Measurements from ENCODE around the gene GYS1. TPM values are rescaled to one million over a fixed set of nuclear protein-coding genes. Genes with fewer than 3 reads are reported as not detected.

GYS1 gene
- total and polyA plus RNA-seq, 8 donors, result 7.3 to 18.2 (median 13.6) TPM

DNA sequence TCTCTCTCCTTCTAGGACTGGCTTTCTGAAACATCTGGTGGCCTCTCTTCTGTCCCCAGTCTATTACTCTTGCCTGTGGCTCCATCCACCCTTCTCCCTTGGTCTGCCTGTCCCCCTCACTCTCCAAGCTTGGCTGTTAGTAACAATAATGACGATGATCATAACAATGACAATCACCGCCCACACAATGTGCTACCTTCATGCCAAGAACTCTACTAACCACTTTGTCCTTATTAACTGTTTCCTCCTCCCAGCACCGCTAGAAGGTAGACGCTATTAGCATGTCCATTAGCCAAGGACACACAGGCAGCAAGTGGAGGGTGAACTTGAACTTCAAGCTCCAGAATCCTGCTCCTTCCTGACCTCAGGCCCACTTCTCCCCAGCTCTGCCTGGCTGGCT lies 2.7 kb downstream of the GYS1 start:
- WGBS, 2 donors, result 80 to 83% methylated on average over 4 of the region's 4 CpGs
- no peak for ATAC-seq

DNA sequence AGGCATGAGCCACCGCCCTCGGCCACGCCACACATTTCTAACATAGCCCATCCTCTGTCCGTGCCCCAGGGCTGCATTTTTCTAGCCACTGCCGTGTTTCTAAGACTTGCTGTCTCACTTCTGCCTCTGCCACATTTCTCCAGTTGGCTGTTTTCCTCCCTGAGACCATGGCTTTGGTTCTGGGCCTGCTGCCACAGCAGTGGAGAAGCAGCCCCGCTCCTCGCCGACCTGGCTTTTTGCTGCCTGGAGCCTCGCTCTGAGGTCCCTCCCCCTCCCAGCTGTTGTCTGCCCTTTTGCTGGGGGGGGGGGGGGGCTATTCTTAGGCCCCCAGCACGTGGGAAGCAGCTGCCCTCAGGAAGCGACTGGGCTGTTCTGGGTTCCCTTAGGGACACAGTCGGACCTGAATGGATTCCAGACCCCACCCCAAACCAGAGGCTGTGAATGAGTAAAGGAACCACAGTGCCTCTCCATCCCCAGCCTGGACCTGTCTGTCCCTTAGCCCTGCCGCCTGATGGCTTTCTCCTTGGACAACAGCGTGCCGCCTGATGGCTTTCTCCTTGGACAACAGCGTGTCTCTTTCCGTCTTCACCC lies 3.3 kb downstream of the GYS1 start:
- H3K36me3 ChIP-seq, result peaks cover 0 to 5% (median 0%) of the 10 kb centered on the region in 3 donors
- H3K27me3 ChIP-seq, result no peaks in the 10 kb centered on the region
- no peak for DNase-seq
- TF ChIP-seq, protein P1, sequence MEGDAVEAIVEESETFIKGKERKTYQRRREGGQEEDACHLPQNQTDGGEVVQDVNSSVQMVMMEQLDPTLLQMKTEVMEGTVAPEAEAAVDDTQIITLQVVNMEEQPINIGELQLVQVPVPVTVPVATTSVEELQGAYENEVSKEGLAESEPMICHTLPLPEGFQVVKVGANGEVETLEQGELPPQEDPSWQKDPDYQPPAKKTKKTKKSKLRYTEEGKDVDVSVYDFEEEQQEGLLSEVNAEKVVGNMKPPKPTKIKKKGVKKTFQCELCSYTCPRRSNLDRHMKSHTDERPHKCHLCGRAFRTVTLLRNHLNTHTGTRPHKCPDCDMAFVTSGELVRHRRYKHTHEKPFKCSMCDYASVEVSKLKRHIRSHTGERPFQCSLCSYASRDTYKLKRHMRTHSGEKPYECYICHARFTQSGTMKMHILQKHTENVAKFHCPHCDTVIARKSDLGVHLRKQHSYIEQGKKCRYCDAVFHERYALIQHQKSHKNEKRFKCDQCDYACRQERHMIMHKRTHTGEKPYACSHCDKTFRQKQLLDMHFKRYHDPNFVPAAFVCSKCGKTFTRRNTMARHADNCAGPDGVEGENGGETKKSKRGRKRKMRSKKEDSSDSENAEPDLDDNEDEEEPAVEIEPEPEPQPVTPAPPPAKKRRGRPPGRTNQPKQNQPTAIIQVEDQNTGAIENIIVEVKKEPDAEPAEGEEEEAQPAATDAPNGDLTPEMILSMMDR (IDR thresholded peaks at IDR 0.05), result no peak
- peaks cover 5 to 14% (median 6%) of the 10 kb centered on the region in 3 donors for H3K4me1 ChIP-seq
- intact Hi-C loops (cut with DNase I), result no loop called here
- H3K9me3 ChIP-seq, result no peaks in the 10 kb centered on the region
- 82 to 88% methylated on average over 17 of the region's 17 CpGs for WGBS, 2 donors
- H3K27ac ChIP-seq, result no peak overlapping the region
- ATAC-seq, result no peak
- FAIRE-seq, result no peak
- H3K4me3 ChIP-seq, result no peak overlapping the region

More for the DNA sequence above, 2.7 kb downstream of the GYS1 start:
- Histone ChIP-seq H3K4me3 (no peak overlapping the region), H3K9me3 (no peaks in the 10 kb centered on the region), H3K27me3 (no peaks in the 10 kb centered on the region), H3K27ac (no peak overlapping the region), H3K4me1 (peaks cover 5 to 15% (median 6%) of the 10 kb centered on the region in 3 donors), H3K36me3 (no peaks in the 10 kb centered on the region)
- TF ChIP-seq, protein P1 (IDR thresholded peaks at IDR 0.05), result no peak
- DNase-seq (no peak), FAIRE-seq (no peak)
- intact Hi-C loops (cut with DNase I), result no loop called here

DNA sequence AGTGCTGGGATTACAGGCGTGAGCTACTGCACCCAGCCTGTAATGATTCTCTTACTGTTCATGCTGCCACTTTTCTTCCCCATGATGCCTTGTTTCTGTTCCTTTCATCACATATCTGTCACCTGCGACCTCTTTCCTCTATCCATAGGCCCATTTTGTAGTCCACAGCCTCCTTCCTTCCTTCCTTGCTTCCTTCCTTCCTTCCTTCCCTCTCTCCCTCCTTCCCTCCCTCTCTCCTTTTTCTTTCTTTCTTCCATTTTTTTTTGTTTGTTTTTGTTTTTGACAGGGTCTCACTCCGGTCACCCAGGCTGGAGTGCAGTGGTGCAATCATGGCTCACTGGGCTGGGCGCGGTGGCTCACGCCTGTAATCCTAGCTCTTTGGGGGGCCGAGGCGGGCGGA lies 4.2 kb downstream of the GYS1 start:
- TF ChIP-seq, protein P1 (IDR thresholded peaks at IDR 0.05), result no peak
- 93 to 94% methylated on average over 9 of the region's 9 CpGs for WGBS, 2 donors
- intact Hi-C loops (cut with DNase I), result no loop called here
- Histone ChIP-seq H3K36me3 (peaks cover 0 to 8% (median 0%) of the 10 kb centered on the region in 3 donors), H3K27me3 (no peaks in the 10 kb centered on the region), H3K4me1 (peaks cover 0 to 7% (median 0%) of the 10 kb centered on the region in 3 donors), H3K9me3 (no peaks in the 10 kb centered on the region), H3K27ac (no peak overlapping the region), H3K4me3 (no peak overlapping the region)
- FAIRE-seq, result no peak
- no peak for ATAC-seq
- DNase-seq, result no peak

DNA sequence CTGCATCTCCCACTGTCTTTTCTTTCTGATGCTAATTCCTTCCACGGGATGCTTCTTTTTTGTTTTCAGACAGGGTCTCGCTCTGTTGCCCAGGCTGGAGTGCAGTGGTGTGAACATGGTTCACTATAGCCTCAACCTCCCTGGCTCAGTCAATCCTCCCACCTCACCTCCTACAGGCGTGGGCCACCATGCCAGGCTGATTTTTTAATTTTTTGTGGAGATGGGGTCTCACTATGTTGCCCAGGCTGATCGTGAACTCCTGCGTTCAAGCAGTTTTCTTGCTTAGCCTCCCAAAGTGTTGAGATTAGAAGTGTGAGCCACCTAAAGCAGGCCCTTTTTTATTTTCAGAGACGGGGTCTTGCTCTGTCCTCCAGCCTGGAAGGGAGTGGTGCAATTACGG lies 4.8 kb downstream of the GYS1 start:
- DNase-seq, result no peak
- Histone ChIP-seq H3K9me3 (no peaks in the 10 kb centered on the region), H3K27me3 (no peaks in the 10 kb centered on the region), H3K27ac (no peak overlapping the region), H3K4me1 (peaks cover 0 to 7% (median 0%) of the 10 kb centered on the region in 3 donors), H3K36me3 (peaks cover 0 to 8% (median 0%) of the 10 kb centered on the region in 3 donors), H3K4me3 (no peak overlapping the region)
- TF ChIP-seq, protein P1 (IDR thresholded peaks at IDR 0.05), result no peak
- FAIRE-seq, result no peak
- intact Hi-C loops (cut with DNase I), result no loop called here
- no peak for ATAC-seq
- WGBS, 2 donors, result 93 to 97% methylated on average over 7 of the region's 7 CpGs

DNA sequence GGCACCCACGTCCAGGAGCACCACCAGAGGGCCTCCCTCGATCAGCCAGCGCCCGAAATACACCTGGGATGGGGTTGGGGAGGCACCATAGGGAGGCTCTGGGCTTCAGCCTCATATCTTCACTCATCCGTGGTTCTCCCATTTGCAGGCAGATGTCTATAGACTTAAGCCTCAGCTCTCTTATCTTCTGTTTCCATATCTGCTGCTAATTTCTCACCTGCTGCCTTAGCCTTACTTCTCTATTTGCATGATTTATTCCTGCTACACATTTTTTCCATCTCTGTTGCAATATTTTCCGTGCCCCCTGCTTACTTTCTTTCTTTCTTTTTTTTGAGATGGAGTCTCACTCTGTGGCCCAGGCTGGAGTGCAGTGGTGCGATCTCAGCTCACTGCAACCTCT lies 5.8 kb downstream of the GYS1 start:
- no peak for FAIRE-seq
- no peak overlapping the region for H3K27ac ChIP-seq
- H3K9me3 ChIP-seq, result no peaks in the 10 kb centered on the region
- H3K4me1 ChIP-seq, result peaks cover 0 to 7% (median 0%) of the 10 kb centered on the region in 3 donors
- no peaks in the 10 kb centered on the region for H3K27me3 ChIP-seq
- no peak for ATAC-seq
- TF ChIP-seq, protein P1 (IDR thresholded peaks at IDR 0.05), result no peak
- H3K4me3 ChIP-seq, result no peak overlapping the region
- DNase-seq, result no peak
- intact Hi-C loops (cut with DNase I), result no loop called here
- H3K36me3 ChIP-seq, result peaks cover 0 to 8% (median 0%) of the 10 kb centered on the region in 3 donors
- WGBS, 2 donors, result 80 to 81% methylated on average over 7 of the region's 7 CpGs
